ENCODE data around the gene SEZ6L2. TPM values are rescaled to one million over a fixed set of nuclear protein-coding genes. Genes with fewer than 3 reads are reported as not detected.

Gene SEZ6L2
- total RNA-seq, 1 experiment from 2014 or later = 70.7 TPM

DNA sequence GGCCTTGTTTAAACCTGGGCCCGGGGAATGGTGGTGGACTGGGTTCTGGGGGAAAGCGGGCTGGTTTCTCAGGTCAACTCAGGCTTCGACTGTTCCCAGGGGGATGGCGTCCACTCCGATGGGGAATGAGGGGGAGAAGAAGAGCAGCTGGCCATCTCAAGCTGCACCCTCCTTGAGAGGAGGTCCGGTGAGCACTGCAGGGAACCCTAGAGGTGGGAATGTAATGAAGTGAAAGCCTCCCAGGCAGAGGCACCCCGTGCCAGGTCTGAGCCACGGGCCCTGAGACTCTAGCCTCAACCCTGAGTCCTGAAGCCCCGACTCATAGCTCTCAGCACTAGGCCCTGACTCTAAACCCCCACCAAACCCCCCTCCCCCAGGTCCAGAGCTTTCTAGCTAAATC lies 35.1 kb downstream of the SEZ6L2 start:
- DNase-seq (ENCODE audit: low read depth, low spot score) = no peak
- TF ChIP-seq, protein P1, sequence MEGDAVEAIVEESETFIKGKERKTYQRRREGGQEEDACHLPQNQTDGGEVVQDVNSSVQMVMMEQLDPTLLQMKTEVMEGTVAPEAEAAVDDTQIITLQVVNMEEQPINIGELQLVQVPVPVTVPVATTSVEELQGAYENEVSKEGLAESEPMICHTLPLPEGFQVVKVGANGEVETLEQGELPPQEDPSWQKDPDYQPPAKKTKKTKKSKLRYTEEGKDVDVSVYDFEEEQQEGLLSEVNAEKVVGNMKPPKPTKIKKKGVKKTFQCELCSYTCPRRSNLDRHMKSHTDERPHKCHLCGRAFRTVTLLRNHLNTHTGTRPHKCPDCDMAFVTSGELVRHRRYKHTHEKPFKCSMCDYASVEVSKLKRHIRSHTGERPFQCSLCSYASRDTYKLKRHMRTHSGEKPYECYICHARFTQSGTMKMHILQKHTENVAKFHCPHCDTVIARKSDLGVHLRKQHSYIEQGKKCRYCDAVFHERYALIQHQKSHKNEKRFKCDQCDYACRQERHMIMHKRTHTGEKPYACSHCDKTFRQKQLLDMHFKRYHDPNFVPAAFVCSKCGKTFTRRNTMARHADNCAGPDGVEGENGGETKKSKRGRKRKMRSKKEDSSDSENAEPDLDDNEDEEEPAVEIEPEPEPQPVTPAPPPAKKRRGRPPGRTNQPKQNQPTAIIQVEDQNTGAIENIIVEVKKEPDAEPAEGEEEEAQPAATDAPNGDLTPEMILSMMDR (IDR thresholded peaks at IDR 0.05) = no peak
- TF ChIP-seq POLR2AphosphoS5 (IDR thresholded peaks at IDR 0.05; ENCODE audit: low read depth, low read length) = no peak
- TF ChIP-seq TCF7L2 (IDR thresholded peaks at IDR 0.05; ENCODE audit: low read depth, low read length) = no peak
- TF ChIP-seq, protein P2, sequence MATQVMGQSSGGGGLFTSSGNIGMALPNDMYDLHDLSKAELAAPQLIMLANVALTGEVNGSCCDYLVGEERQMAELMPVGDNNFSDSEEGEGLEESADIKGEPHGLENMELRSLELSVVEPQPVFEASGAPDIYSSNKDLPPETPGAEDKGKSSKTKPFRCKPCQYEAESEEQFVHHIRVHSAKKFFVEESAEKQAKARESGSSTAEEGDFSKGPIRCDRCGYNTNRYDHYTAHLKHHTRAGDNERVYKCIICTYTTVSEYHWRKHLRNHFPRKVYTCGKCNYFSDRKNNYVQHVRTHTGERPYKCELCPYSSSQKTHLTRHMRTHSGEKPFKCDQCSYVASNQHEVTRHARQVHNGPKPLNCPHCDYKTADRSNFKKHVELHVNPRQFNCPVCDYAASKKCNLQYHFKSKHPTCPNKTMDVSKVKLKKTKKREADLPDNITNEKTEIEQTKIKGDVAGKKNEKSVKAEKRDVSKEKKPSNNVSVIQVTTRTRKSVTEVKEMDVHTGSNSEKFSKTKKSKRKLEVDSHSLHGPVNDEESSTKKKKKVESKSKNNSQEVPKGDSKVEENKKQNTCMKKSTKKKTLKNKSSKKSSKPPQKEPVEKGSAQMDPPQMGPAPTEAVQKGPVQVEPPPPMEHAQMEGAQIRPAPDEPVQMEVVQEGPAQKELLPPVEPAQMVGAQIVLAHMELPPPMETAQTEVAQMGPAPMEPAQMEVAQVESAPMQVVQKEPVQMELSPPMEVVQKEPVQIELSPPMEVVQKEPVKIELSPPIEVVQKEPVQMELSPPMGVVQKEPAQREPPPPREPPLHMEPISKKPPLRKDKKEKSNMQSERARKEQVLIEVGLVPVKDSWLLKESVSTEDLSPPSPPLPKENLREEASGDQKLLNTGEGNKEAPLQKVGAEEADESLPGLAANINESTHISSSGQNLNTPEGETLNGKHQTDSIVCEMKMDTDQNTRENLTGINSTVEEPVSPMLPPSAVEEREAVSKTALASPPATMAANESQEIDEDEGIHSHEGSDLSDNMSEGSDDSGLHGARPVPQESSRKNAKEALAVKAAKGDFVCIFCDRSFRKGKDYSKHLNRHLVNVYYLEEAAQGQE (IDR thresholded peaks at IDR 0.05; ENCODE audit: insufficient read depth in 1 of 2, low read depth in 2 of 2, low read length in 1 of 2) = no peak
- no peak for TF ChIP-seq SIN3A (IDR thresholded peaks at IDR 0.05; ENCODE audit: borderline replicate concordance, insufficient read depth, low read depth, low read length)
- ChIA-PET POLR2A (no interaction called here), CTCF (interaction anchor here (0.5 to 1.0 kb wide), 2 partner anchors 8 to 16 kb away, joined by 3 to 6 read pairs; no protein-coding TSS in a partner anchor)
- BruUV-seq (replicated peaks) = no TSS peak
- in situ Hi-C loops (cut with HindIII; ENCODE audit: low pct_unique_long_range_greater_than_20kb, low sequenced_read_pairs) = no loop called here
- H3K4me1 ChIP-seq (ENCODE audit: control insufficient read depth, insufficient read depth, low read length) = no peaks in the 10 kb centered on the region
- no peak for ATAC-seq
- intact Hi-C loops (cut with micrococcal nuclease; ENCODE audit: unreplicated experiment) = no loop called here
- H3K4me3 ChIP-seq (ENCODE audit: low read depth in 2 of 2, low read length in 2 of 2) = no peak overlapping the region
- H3K27ac ChIP-seq (ENCODE audit: low read length) = no peak overlapping the region
- no peaks in the 10 kb centered on the region for H3K36me3 ChIP-seq (ENCODE audit: control insufficient read depth, insufficient read depth, low read length)
- H3K27me3 ChIP-seq (ENCODE audit: control insufficient read depth, insufficient read depth, low read length) = no peaks in the 10 kb centered on the region
- H3K9me3 ChIP-seq (ENCODE audit: control insufficient read depth, insufficient read depth, low read depth, low read length) = no peaks in the 10 kb centered on the region

DNA sequence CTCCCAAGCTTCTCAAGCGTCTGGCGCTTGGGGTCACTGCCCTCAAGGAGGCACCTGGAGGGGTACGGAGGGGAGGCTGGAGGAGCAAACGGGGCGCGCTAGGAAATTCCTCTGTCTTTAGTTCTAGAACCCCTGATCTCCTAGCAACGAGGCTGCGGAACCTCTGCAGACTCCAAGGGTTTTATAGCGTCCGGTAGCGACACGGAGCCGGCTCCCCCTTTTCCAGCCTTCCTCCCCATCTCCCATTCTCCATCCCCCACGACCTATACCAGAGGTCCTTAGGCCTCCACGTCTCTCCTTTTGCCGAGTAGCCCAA lies 35.7 kb downstream of the SEZ6L2 start:
- TF ChIP-seq, protein P2 (IDR thresholded peaks at IDR 0.05; ENCODE audit: insufficient read depth in 1 of 2, low read depth in 2 of 2, low read length in 1 of 2) = no peak
- TF ChIP-seq POLR2AphosphoS5 (IDR thresholded peaks at IDR 0.05; ENCODE audit: low read depth, low read length) = no peak
- TF ChIP-seq SIN3A (IDR thresholded peaks at IDR 0.05; ENCODE audit: borderline replicate concordance, insufficient read depth, low read depth, low read length) = no peak
- TF ChIP-seq, protein P1 (IDR thresholded peaks at IDR 0.05) = no peak; the same call in 1 of the 2 replicates
- TF ChIP-seq TCF7L2 (IDR thresholded peaks at IDR 0.05; ENCODE audit: low read depth, low read length) = no peak
- Histone ChIP-seq H3K9me3 (ENCODE audit: control insufficient read depth, insufficient read depth, low read depth, low read length) (no peaks in the 10 kb centered on the region), H3K36me3 (ENCODE audit: control insufficient read depth, insufficient read depth, low read length) (no peaks in the 10 kb centered on the region), H3K27ac (ENCODE audit: low read length) (peak overlapping the region; percentile 98), H3K4me3 (ENCODE audit: low read depth in 2 of 2, low read length in 2 of 2) (peak overlapping the region; percentile 75 to 81), H3K27me3 (ENCODE audit: control insufficient read depth, insufficient read depth, low read length) (no peaks in the 10 kb centered on the region), H3K4me1 (ENCODE audit: control insufficient read depth, insufficient read depth, low read length) (no peaks in the 10 kb centered on the region)
- no peak for ATAC-seq
- ChIA-PET CTCF (interaction anchor here (1.0 kb wide), 1 partner anchor 15 kb away, joined by 3 read pairs; no protein-coding TSS in a partner anchor), POLR2A (no interaction called here)
- BruUV-seq (replicated peaks) = no TSS peak
- in situ Hi-C loops (cut with HindIII; ENCODE audit: low pct_unique_long_range_greater_than_20kb, low sequenced_read_pairs) (no loop called here), intact Hi-C loops (cut with micrococcal nuclease; ENCODE audit: unreplicated experiment) (no loop called here)
- no peak for DNase-seq (ENCODE audit: low read depth, low spot score)
